B cell (primary cell): ENCODE measurements around the gene RIC8B. TPM values are rescaled to one million over a fixed set of nuclear protein-coding genes. Genes with fewer than 3 reads are reported as not detected.

Source experiments
- ATAC-seq: fragments of 200-7000 bp; cut with Tn5 transposase; one replicate; pipeline ENCODE4 v1.10.0; 2021; ENCODE audit warnings: low read depth, mild to moderate bottlenecking, moderate number of reproducible peaks, moderate library complexity
- CTCF ChIA-PET: fragments of 350-600 bp; sonication (Branson Sonifier 250); formaldehyde crosslinking; loops from one replicate; lab custom pipeline; 2021; ENCODE audit warnings: antibody characterized with exemption, inconsistent platforms; lab: Charles Lee
- POLR2A ChIA-PET: fragments of 350-600 bp; sonication (Branson Sonifier 250); formaldehyde crosslinking; loops from one replicate; lab custom pipeline; 2021; ENCODE audit warnings: antibody characterized with exemption; lab: Charles Lee
- DNase-seq: peaks from one replicate; pipeline ENCODE4 v3.0.0; 2013
- H2AFZ ChIP-seq: 2 replicates; pipeline ENCODE4 v1.6.1; 2012; ENCODE audit warnings: mild to moderate bottlenecking, low read depth, low read length; ENCODE audit not compliant: insufficient read depth, poor library complexity, severe bottlenecking
- H3K27ac ChIP-seq, 2 donors: 1 replicate in 1 of 2; 2 replicates in 1 of 2; pipeline ENCODE4 v1.5.1; 2012 to 2013; ENCODE audit warnings: low read length in 2 of 2, mild to moderate bottlenecking in 2 of 2, moderate library complexity in 1 of 2
- H3K27me3 ChIP-seq, 4 experiments: fragments of 200-600 bp in 1 of 4; sonication (generic) in 1 of 4; replicated peaks in 1 of 4; 1 replicate in 2 of 4; 2 replicates in 2 of 4; pipeline versions ENCODE4 v1.6.1 to v1.7.0; 2013 to 2016; ENCODE audit warnings: low read length in 3 of 4, mild to moderate bottlenecking in 2 of 4, mixed read lengths in 1 of 4, moderate library complexity in 1 of 4; ENCODE audit not compliant: insufficient read depth in 4 of 4, control insufficient read depth in 3 of 4; ENCODE audit errors: control extremely low read depth in 1 of 4
- H3K36me3 ChIP-seq, 2 experiments: replicated peaks in 1 of 2; 1 replicate in 1 of 2; 2 replicates in 1 of 2; pipeline versions ENCODE4 v1.6.1 to v1.7.1; 2013; ENCODE audit warnings: low read length in 1 of 2; ENCODE audit not compliant: insufficient read depth in 2 of 2, control insufficient read depth in 1 of 2; ENCODE audit errors: control extremely low read depth in 1 of 2, extremely low read depth in 1 of 2
- H3K4me1 ChIP-seq, 2 donors: fragments of 200-600 bp in 1 of 2; sonication (generic) in 1 of 2; 1 replicate in 1 of 2; 2 replicates in 1 of 2; pipeline versions ENCODE4 v1.5.1 to v1.6.1; 2013 to 2017; ENCODE audit warnings: low read length in 2 of 2; ENCODE audit not compliant: control insufficient read depth in 2 of 2, insufficient read depth in 2 of 2
- H3K4me2 ChIP-seq: replicated peaks from 2 replicates; pipeline ENCODE3; 2012; ENCODE audit warnings: mild to moderate bottlenecking, low read depth, low read length; ENCODE audit not compliant: poor library complexity, severe bottlenecking
- H3K4me3 ChIP-seq, 5 experiments: fragments of 200-600 bp in 1 of 5; sonication (generic) in 1 of 5; 1 replicate in 3 of 5; 2 replicates in 2 of 5; pipeline versions ENCODE4 v1.5.1 to v1.7.0; 2011 to 2016; ENCODE audit warnings: low read length in 4 of 5, mild to moderate bottlenecking in 4 of 5, low read depth in 2 of 5, control low read depth in 1 of 5, moderate library complexity in 1 of 5; ENCODE audit not compliant: insufficient read depth in 1 of 5; ENCODE audit errors: control extremely low read depth in 1 of 5, extremely low read depth in 1 of 5
- H3K79me2 ChIP-seq: fragments of 200-600 bp; sonication (generic); one replicate; pipeline ENCODE4 v1.6.0; 2016; ENCODE audit warnings: low read length; ENCODE audit not compliant: control insufficient read depth, insufficient read depth
- H3K9ac ChIP-seq: fragments of 200-600 bp; sonication (generic); 2 replicates; pipeline ENCODE4 v1.6.1; 2017; ENCODE audit warnings: mild to moderate bottlenecking, low read length, moderate library complexity
- H3K9me3 ChIP-seq, 3 donors: one replicate each; pipeline versions ENCODE4 v1.6.1 to v1.7.1; 2013; ENCODE audit warnings: low read length in 2 of 3; ENCODE audit not compliant: control insufficient read depth in 2 of 3, insufficient read depth in 1 of 3; ENCODE audit errors: control extremely low read depth in 1 of 3
- H4K20me1 ChIP-seq: 2 replicates; pipeline ENCODE4 v1.6.0; 2012; ENCODE audit warnings: mild to moderate bottlenecking, low read length; ENCODE audit not compliant: insufficient read depth, control insufficient read depth, poor library complexity, severe bottlenecking
- H3K27ac Mint-ChIP-seq: one replicate; pipeline ENCODE4 v1.8.0; 2021; ENCODE audit warnings: mixed read lengths
- H3K27me3 Mint-ChIP-seq: one replicate; pipeline ENCODE4 v1.8.0; 2021; ENCODE audit warnings: mixed read lengths
- H3K4me1 Mint-ChIP-seq: one replicate; pipeline ENCODE4 v1.8.0; 2021; ENCODE audit warnings: mixed read lengths
- H3K4me3 Mint-ChIP-seq: one replicate; pipeline ENCODE4 v1.8.0; 2021; ENCODE audit warnings: mixed read lengths
- H3K9me3 Mint-ChIP-seq: one replicate; pipeline ENCODE4 v1.8.0; 2022; ENCODE audit warnings: mixed read lengths; ENCODE audit not compliant: insufficient read depth
- EZH2 ChIP-seq: IDR thresholded peaks from 2 replicates; pipeline ENCODE4 v1.6.1; 2012; ENCODE audit warnings: borderline replicate concordance, low read depth, mild to moderate bottlenecking, moderate library complexity, low read length; ENCODE audit not compliant: insufficient read depth, poor library complexity, severe bottlenecking
- WGBS: methylation state at CpG from one replicate; pipeline ENCODE4 v1.1.5; 2013; ENCODE audit warnings: missing lambda C conversion rate; ENCODE audit not compliant: insufficient coverage; 5-methylcytosine and 5-hydroxymethylcytosine counted together
- intact Hi-C: fragments of 100-400 bp; cut with micrococcal nuclease; formaldehyde crosslinking; loops from one replicate; pipeline ENCODE4 v1.10.0; 2022
- polyA plus RNA-seq: library from polyadenylated mRNA; depleted of rRNA; stranded (reverse); fragments of >200 nt; gene quantifications from 2 replicates; pipeline ENCODE4 v1.2.3, GENCODE V29; 2012
- total RNA-seq, 2 donors: library from RNA; stranded (reverse); fragments of 120-200 nt in 1 of 2; gene quantifications; 1 replicate in 1 of 2; 2 replicates in 1 of 2; pipeline versions ENCODE4 v1.2.3 to v1.2.4, GENCODE V29; 2013 to 2022
- TF ChIP-seq, protein P1 (sequence below): fragments of 200-600 bp; IDR thresholded peaks from one replicate; pipeline ENCODE4 v1.8.0; 2022; ENCODE audit warnings: antibody characterized with exemption, mild to moderate bottlenecking

The RIC8B gene
- total and polyA plus RNA-seq, 2 donors (not counting 1 experiment from before 2014, with no cell fraction given), result 3.0 to 14.8 TPM

DNA sequence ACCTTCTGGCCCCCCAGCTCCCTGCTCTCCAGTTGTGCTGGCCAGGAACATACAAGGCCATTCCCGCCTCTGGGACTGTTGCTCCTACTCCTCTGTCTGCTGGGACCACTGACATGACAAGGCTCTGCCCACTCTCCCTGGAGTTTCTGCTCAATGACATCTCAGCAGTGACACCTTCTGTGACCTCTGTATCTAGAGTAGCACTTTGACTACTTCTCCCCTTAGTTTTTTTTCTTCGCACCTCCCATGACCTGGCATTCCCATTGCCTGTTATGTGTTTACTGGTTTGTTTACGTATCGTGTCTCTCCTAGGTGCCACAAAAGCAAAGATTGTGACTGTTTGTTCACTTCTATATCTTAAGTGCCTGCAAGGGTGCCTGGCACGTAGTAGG, 141.1 kb downstream of the RIC8B start:
- no peaks in the 10 kb centered on the region for H3K9me3 Mint-ChIP-seq
- peaks cover 86% of the 10 kb centered on the region for H3K27me3 Mint-ChIP-seq
- H3K27ac ChIP-seq, result no peak overlapping the region
- H3K4me1 ChIP-seq, result peaks cover 3 to 35% of the 10 kb centered on the region in 2 donors
- POLR2A ChIA-PET, result no interaction called here
- no peaks in the 10 kb centered on the region for H3K36me3 ChIP-seq
- 90% methylated on average over 1 of the region's 5 CpGs for WGBS
- H3K9ac ChIP-seq, result no peak overlapping the region
- no peaks in the 10 kb centered on the region for H4K20me1 ChIP-seq
- H3K4me3 Mint-ChIP-seq, result no peak overlapping the region
- TF ChIP-seq EZH2, result no peak
- peaks cover 7 to 93% (median 85%) of the 10 kb centered on the region in 4 experiments for H3K27me3 ChIP-seq
- no peak overlapping the region for H3K4me2 ChIP-seq
- H3K4me3 ChIP-seq, result no peak overlapping the region
- intact Hi-C loops, result no loop called here
- no peak overlapping the region for H2AFZ ChIP-seq
- no peak for DNase-seq
- H3K27ac Mint-ChIP-seq, result no peak overlapping the region
- H3K4me1 Mint-ChIP-seq, result peaks cover 4% of the 10 kb centered on the region
- ATAC-seq, result no peak
- CTCF ChIA-PET, result no interaction called here
- H3K9me3 ChIP-seq, result peaks cover 0 to 18% (median 4%) of the 10 kb centered on the region in 3 donors
- H3K79me2 ChIP-seq, result no peaks in the 10 kb centered on the region

DNA sequence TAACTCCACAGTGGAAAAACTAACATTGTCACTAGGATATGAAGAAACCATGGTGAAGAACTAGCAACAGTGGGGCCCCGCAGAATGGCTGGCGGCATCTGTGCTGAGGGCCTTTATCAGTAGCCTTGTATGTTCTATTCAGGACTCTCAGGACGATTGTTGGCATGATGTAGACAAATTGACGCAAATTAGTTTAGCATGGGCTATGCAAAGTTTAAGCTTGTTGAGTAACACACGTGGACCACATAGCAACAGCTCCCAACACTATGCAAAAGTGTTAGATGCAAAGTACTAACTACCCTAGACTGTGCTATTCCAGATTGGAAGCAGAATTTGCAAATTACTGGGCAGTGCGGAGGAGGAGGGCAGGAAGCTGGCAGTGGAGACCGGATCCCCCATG, 143.0 kb downstream of the RIC8B start:
- ATAC-seq, result no peak
- Histone ChIP-seq H3K27me3 (peaks cover 7 to 86% (median 78%) of the 10 kb centered on the region in 4 experiments), H3K4me1 (peaks cover 0 to 23% of the 10 kb centered on the region in 2 donors), H3K4me2 (no peak overlapping the region), H4K20me1 (no peaks in the 10 kb centered on the region), H3K4me3 (no peak overlapping the region), H3K9me3 (peaks cover 0 to 10% (median 0%) of the 10 kb centered on the region in 3 donors), H2AFZ (no peak overlapping the region), H3K9ac (no peak overlapping the region), H3K79me2 (no peaks in the 10 kb centered on the region), H3K27ac (no peak overlapping the region), H3K36me3 (no peaks in the 10 kb centered on the region)
- peaks cover 86% of the 10 kb centered on the region for H3K27me3 Mint-ChIP-seq
- POLR2A ChIA-PET, result no interaction called here
- H3K27ac Mint-ChIP-seq, result no peak overlapping the region
- TF ChIP-seq, protein P1, sequence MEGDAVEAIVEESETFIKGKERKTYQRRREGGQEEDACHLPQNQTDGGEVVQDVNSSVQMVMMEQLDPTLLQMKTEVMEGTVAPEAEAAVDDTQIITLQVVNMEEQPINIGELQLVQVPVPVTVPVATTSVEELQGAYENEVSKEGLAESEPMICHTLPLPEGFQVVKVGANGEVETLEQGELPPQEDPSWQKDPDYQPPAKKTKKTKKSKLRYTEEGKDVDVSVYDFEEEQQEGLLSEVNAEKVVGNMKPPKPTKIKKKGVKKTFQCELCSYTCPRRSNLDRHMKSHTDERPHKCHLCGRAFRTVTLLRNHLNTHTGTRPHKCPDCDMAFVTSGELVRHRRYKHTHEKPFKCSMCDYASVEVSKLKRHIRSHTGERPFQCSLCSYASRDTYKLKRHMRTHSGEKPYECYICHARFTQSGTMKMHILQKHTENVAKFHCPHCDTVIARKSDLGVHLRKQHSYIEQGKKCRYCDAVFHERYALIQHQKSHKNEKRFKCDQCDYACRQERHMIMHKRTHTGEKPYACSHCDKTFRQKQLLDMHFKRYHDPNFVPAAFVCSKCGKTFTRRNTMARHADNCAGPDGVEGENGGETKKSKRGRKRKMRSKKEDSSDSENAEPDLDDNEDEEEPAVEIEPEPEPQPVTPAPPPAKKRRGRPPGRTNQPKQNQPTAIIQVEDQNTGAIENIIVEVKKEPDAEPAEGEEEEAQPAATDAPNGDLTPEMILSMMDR, result no peak
- no peak for TF ChIP-seq EZH2
- H3K9me3 Mint-ChIP-seq, result no peaks in the 10 kb centered on the region
- H3K4me1 Mint-ChIP-seq, result no peaks in the 10 kb centered on the region
- CTCF ChIA-PET, result interaction anchor here (0.7 to 3.9 kb wide), 4 partner anchors 11 to 531 kb away, joined by 4 to 36 read pairs (median 7); no protein-coding TSS in a partner anchor
- intact Hi-C loops, result no loop called here
- no peak for DNase-seq
- 35% methylated on average over 5 of the region's 7 CpGs for WGBS
- no peak overlapping the region for H3K4me3 Mint-ChIP-seq
